Heart right ventricle (tissue), 16 donors: ENCODE data around the gene SERPINE3. TPM values are rescaled to one million over a fixed set of nuclear protein-coding genes. Genes with fewer than 3 reads are reported as not detected.

Experiments
- ATAC-seq, 8 donors: fragments of 200-7000 bp; cut with Tn5 transposase; one replicate each; pipeline ENCODE4 v1.9.1; 2020; ENCODE audit warnings: mild to moderate bottlenecking in 8 of 8, moderate library complexity in 8 of 8, moderate number of reproducible peaks in 1 of 8
- DNase-seq, 2 donors: peaks; one replicate each; pipeline ENCODE4 v3.0.0-alpha.2; 2020
- H3K27ac ChIP-seq, 10 donors: fragments of 200-600 bp; sonication (generic) in 2 of 10; one replicate each; pipeline versions ENCODE4 v1.5.0 to v1.8.0; 2020 to 2022; ENCODE audit warnings: mild to moderate bottlenecking in 3 of 10
- H3K27me3 ChIP-seq, 7 donors: fragments of 200-600 bp; one replicate each; pipeline ENCODE4 v1.8.0; 2021 to 2022; ENCODE audit warnings: mild to moderate bottlenecking in 2 of 7
- H3K36me3 ChIP-seq, 9 donors: fragments of 200-600 bp; sonication (generic) in 1 of 9; one replicate each; pipeline versions ENCODE4 v1.5.0 to v1.8.0; 2020 to 2022; ENCODE audit warnings: mild to moderate bottlenecking in 2 of 9
- H3K4me1 ChIP-seq, 9 donors: fragments of 200-600 bp; sonication (generic) in 1 of 9; one replicate each; pipeline versions ENCODE4 v1.5.0 to v1.8.0; 2020 to 2022; ENCODE audit warnings: mild to moderate bottlenecking in 4 of 9
- H3K4me3 ChIP-seq, 10 donors: fragments of 200-600 bp; sonication (generic) in 2 of 10; one replicate each; pipeline versions ENCODE4 v1.5.0 to v1.8.0; 2020 to 2022; ENCODE audit warnings: mild to moderate bottlenecking in 7 of 10, moderate library complexity in 2 of 10
- H3K9me3 ChIP-seq, 11 donors: fragments of 200-600 bp in 10 of 11; sonication (generic) in 2 of 11; one replicate each; pipeline versions ENCODE4 v1.5.0 to v1.8.0; 2013 to 2022; ENCODE audit warnings: mild to moderate bottlenecking in 2 of 11, control low read depth in 1 of 11, moderate library complexity in 1 of 11
- WGBS, 2 donors: extraction: QIAGEN DNeasy Blood & Tissue Kit; methylation state at CpG; one replicate each; pipeline ENCODE4 v1.1.7; 2013; ENCODE audit warnings: inconsistent platforms in 1 of 2; 5-methylcytosine and 5-hydroxymethylcytosine counted together
- intact Hi-C, 10 donors: fragments of 100-400 bp; cut with DNase I; formaldehyde crosslinking; loops; one replicate each; pipeline versions ENCODE4 v1.11.1 to v1.14.2; 2022
- polyA plus RNA-seq, 2 donors: library from polyadenylated mRNA; stranded (reverse); fragments of 200-250 nt; gene quantifications; one replicate each; pipeline ENCODE4 v1.2.3, GENCODE V29; 2013
- total RNA-seq, 10 donors: library from RNA; stranded (reverse); fragmentation: NEBNext Ultra II Directional in 3 of 10; extraction: Animal tissue kit (Norgen Biotek cat#: 25700) in 3 of 10; gene quantifications; one replicate each; pipeline versions ENCODE4 v1.2.1 to v1.2.4, GENCODE V29; 2021 to 2023
- TF ChIP-seq, protein P1 (sequence below), 9 donors: fragments of 200-600 bp; sonication (generic) in 2 of 9; IDR thresholded peaks; one replicate each; pipeline versions ENCODE4 v1.5.0 to v1.8.0; 2021 to 2022; ENCODE audit warnings: antibody characterized with exemption in 9 of 9, mild to moderate bottlenecking in 5 of 9, moderate library complexity in 1 of 9
- donor health status: Arrhythmogenic right ventricular cardiomyopathy.
- donor health status: ischemic (EF 13 %, LVEDD 7.1; RV severe dilation, severe dysfunction).
- donor health status: healthy with polysubstance abuse.
- donor health status: DM: no; HTN: yes; CAD: no.
- donor health status: DM: no; HTN: no; CAD: no.
- donor health status: ischemic (EF 25% LVEDD 6.9; RV normal size, moderate dysfunction).
- donor health status: ischemic (EF 25% LVEDD 5.7; RV mildly dilated, moderate dysfunction).
- donor health status: healthy.
- donor health status: DM: yes; HTN: yes; CAD: no.
- donor health status: Ischemic cardiomyopathy.
- donor health status: ischemic (EF 35%, LVEDD 5.7; RV mildly dilated, moderate dysfunction).
- donor health status: nonischemic (EF 11% LVEDD 7.7; RV severe dilation, severe dysfunction).
- donor health status: DM: yes; HTN: yes; CAD: no.
- donor health status: PGD.
- donor health status: ischemic (EF 29% LVEDD 5.4; RV normal size, mild dysfunction).
- donor health status: nonischemic (EF 23%, LVEDD 6.1; RV moderate dilation, normal function).

Gene SERPINE3
- total and polyA plus RNA-seq, 12 donors, result 0.01 TPM; not detected in 11

DNA sequence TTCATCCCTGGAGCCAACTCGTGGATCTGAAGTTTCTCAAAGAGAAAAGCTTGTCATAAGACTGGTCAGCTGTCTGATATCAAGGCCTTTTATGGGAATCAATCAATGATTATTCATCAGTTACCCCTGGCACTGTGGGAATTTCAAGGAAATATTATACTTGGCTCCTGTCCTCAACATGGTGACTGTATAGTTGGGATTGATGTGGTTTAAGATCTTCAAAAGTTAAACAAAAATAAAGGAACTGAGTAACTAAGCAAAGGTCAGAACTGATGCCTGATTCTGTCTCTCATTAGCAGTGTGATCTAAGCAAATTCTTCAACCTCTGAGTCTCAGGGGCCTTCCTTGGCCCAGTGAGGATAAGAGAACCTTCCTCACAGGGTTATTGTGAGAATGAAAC, 22.2 kb upstream of the SERPINE3 start:
- Histone ChIP-seq H3K27ac (no peak overlapping the region), H3K27me3 (no peaks in the 10 kb centered on the region), H3K4me1 (peaks cover 0 to 6% (median 0%) of the 10 kb centered on the region in 9 donors), H3K9me3 (no peaks in the 10 kb centered on the region), H3K36me3 (no peaks in the 10 kb centered on the region), H3K4me3 (no peak overlapping the region)
- TF ChIP-seq, protein P1, sequence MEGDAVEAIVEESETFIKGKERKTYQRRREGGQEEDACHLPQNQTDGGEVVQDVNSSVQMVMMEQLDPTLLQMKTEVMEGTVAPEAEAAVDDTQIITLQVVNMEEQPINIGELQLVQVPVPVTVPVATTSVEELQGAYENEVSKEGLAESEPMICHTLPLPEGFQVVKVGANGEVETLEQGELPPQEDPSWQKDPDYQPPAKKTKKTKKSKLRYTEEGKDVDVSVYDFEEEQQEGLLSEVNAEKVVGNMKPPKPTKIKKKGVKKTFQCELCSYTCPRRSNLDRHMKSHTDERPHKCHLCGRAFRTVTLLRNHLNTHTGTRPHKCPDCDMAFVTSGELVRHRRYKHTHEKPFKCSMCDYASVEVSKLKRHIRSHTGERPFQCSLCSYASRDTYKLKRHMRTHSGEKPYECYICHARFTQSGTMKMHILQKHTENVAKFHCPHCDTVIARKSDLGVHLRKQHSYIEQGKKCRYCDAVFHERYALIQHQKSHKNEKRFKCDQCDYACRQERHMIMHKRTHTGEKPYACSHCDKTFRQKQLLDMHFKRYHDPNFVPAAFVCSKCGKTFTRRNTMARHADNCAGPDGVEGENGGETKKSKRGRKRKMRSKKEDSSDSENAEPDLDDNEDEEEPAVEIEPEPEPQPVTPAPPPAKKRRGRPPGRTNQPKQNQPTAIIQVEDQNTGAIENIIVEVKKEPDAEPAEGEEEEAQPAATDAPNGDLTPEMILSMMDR (IDR thresholded peaks at IDR 0.05), result no peak
- 84 to 89% methylated on average over 1 of the region's 1 CpG for WGBS, 2 donors
- DNase-seq, result no peak
- intact Hi-C loops, result no loop called here
- no peak for ATAC-seq

DNA sequence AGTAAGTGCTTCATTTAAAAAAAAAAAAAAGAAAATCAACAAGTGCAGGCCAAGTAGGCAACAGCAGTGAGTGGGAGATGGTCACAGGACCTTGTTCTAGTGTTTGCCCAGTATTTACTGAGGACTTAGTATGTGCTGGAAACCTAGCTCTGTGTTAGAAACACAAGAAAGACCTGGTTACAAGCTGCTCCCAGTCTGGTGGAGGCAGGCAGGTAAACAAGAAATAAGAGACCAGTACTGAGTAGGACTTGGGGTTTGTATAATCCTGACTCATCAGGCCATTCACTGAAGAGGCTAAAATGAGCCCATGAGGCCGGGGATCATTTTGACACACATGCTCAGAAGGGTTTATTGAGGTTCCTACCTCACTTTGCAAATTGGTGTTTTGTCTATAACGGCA, 21.5 kb upstream of the SERPINE3 start:
- 95 to 96% methylated on average over 2 of the region's 2 CpGs for WGBS, 2 donors
- ATAC-seq (no peak), DNase-seq (no peak)
- Histone ChIP-seq H3K27me3 (no peaks in the 10 kb centered on the region), H3K36me3 (no peaks in the 10 kb centered on the region), H3K27ac (no peak overlapping the region), H3K9me3 (no peaks in the 10 kb centered on the region), H3K4me3 (no peak overlapping the region), H3K4me1 (peaks cover 0 to 6% (median 0%) of the 10 kb centered on the region in 9 donors)
- TF ChIP-seq, protein P1 (IDR thresholded peaks at IDR 0.05), result no peak
- intact Hi-C loops, result no loop called here

DNA sequence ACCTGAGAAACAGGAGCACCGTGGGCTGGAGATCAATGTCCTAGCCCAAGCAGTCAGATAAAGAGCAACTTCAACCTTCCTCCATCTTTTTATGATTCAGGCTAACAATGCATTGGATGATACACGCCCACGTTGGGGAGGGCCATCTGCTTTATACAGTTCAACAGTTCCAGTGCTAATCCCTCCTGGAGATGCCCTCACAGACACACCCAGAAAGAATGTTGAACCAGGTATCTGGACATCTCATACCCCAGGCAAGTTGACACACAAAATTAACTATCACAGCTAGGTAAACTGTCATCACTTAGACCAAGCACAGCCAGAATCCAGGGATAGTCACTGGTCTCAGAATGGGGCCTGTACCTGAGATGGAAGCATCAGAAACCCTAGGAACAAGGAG, 20.6 kb upstream of the SERPINE3 start:
- TF ChIP-seq, protein P1 (IDR thresholded peaks at IDR 0.05), result no peak
- DNase-seq (no peak), ATAC-seq (no peak)
- H3K36me3 ChIP-seq, result no peaks in the 10 kb centered on the region
- H3K27me3 ChIP-seq, result no peaks in the 10 kb centered on the region
- WGBS, 2 donors, result 88 to 92% methylated on average over 3 of the region's 3 CpGs
- H3K27ac ChIP-seq, result no peak overlapping the region
- H3K4me1 ChIP-seq, result peaks cover 0 to 6% (median 0%) of the 10 kb centered on the region in 9 donors
- no peak overlapping the region for H3K4me3 ChIP-seq
- H3K9me3 ChIP-seq, result no peaks in the 10 kb centered on the region
- intact Hi-C loops, result no loop called here

DNA sequence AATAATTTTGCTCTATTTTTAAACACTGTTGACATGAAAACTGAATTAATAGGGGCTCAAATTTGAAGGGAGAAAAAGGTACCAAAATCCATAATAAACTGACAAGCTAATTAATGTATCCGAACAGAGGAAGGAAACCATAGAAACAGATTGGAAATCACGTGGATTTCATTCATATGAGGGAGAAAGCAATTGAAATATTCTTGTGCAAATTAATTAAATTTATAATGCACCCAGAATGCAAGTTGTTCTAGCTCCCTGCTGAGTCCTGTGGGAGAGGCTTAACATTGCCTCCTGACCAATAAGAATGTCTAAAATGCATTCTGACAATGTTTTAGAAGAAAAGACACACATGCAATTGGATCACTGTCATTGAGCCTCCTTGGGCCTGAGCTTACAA, 17.7 kb upstream of the SERPINE3 start:
- intact Hi-C loops, result no loop called here
- Histone ChIP-seq H3K27ac (no peak overlapping the region), H3K9me3 (no peaks in the 10 kb centered on the region), H3K27me3 (no peaks in the 10 kb centered on the region), H3K36me3 (no peaks in the 10 kb centered on the region), H3K4me1 (no peaks in the 10 kb centered on the region), H3K4me3 (no peak overlapping the region)
- DNase-seq, result no peak
- ATAC-seq, result no peak
- 82 to 91% methylated on average over 2 of the region's 2 CpGs for WGBS, 2 donors
- TF ChIP-seq, protein P1 (IDR thresholded peaks at IDR 0.05), result no peak
